MM.1S (cell line): ENCODE results near the gene UBAC1.

Experiments used
- DNase-seq: peaks from one replicate; pipeline ENCODE4 v3.0.0-alpha.2; 2015
- H2AFZ ChIP-seq: fragments of 300-600 bp; sonication (generic); 2 replicates; pipeline ENCODE4 v1.6.0; 2016; ENCODE audit warnings: antibody characterized with exemption, low read length
- H3F3A ChIP-seq: fragments of 300-600 bp; sonication (generic); 2 replicates; pipeline ENCODE4 v1.6.1; 2016; ENCODE audit warnings: mild to moderate bottlenecking, antibody characterized with exemption, low read length, moderate library complexity, mixed read lengths; ENCODE audit not compliant: insufficient read depth
- H3K27ac ChIP-seq: fragments of 300-600 bp; sonication (generic); 2 replicates; pipeline ENCODE4 v1.5.1; 2016; ENCODE audit warnings: mild to moderate bottlenecking, low read length
- H3K27me3 ChIP-seq: fragments of 300-600 bp; sonication (generic); replicated peaks from 2 replicates; pipeline ENCODE4 v1.6.0; 2016; ENCODE audit warnings: low read length; ENCODE audit not compliant: insufficient read depth
- H3K36me3 ChIP-seq: fragments of 300-600 bp; sonication (generic); replicated peaks from 2 replicates; pipeline ENCODE4 v1.6.1; 2016; ENCODE audit warnings: mild to moderate bottlenecking, low read length, mixed read lengths; ENCODE audit not compliant: insufficient read depth
- H3K4me1 ChIP-seq: fragments of 300-600 bp; sonication (generic); 2 replicates; pipeline ENCODE4 v1.6.1; 2016; ENCODE audit warnings: low read length, mixed read lengths
- H3K4me2 ChIP-seq: fragments of 300-600 bp; sonication (generic); 2 replicates; pipeline ENCODE4 v1.6.0; 2016; ENCODE audit warnings: low read depth, low read length
- H3K4me3 ChIP-seq: fragments of 300-600 bp; sonication (generic); 2 replicates; pipeline ENCODE4 v1.5.1; 2016; ENCODE audit warnings: low read length, mixed read lengths
- H3K79me2 ChIP-seq: fragments of 300-600 bp; sonication (generic); 2 replicates; pipeline ENCODE4 v1.6.1; 2016; ENCODE audit warnings: mixed run types, low read length, mixed read lengths
- H3K9ac ChIP-seq: fragments of 300-600 bp; sonication (generic); 2 replicates; pipeline ENCODE4 v1.6.1; 2016; ENCODE audit warnings: low read length, mixed read lengths
- H3K9me2 ChIP-seq: fragments of 300-600 bp; sonication (generic); replicated peaks from 2 replicates; pipeline ENCODE4 v1.6.1; 2016; ENCODE audit warnings: mild to moderate bottlenecking, low read length, mixed read lengths; ENCODE audit not compliant: insufficient read depth
- H3K9me3 ChIP-seq: fragments of 300-600 bp; sonication (generic); replicated peaks from 2 replicates; pipeline ENCODE4 v1.6.1; 2016; ENCODE audit warnings: mild to moderate bottlenecking, low read length, mixed read lengths; ENCODE audit not compliant: insufficient read depth
- H4K20me1 ChIP-seq: fragments of 300-600 bp; sonication (generic); 2 replicates; pipeline ENCODE4 v1.6.1; 2016; ENCODE audit warnings: mild to moderate bottlenecking, low read length, moderate library complexity, mixed read lengths; ENCODE audit not compliant: insufficient read depth
- EZH2 ChIP-seq: fragments of 300-600 bp; sonication (generic); optimal IDR thresholded peaks from 2 replicates; pipeline ENCODE3; 2017; ENCODE audit warnings: low read depth, mild to moderate bottlenecking, antibody characterized with exemption, low read length, mixed read lengths
- EZH2phosphoT487 ChIP-seq: fragments of 300-600 bp; sonication (generic); IDR thresholded peaks from 2 replicates; pipeline ENCODE4 v1.6.1; 2018; ENCODE audit warnings: antibody characterized with exemption, low read length
- TF ChIP-seq, protein P1 (sequence below): fragments of 300-600 bp; sonication (generic); IDR thresholded peaks from 2 replicates; pipeline ENCODE4 v1.5.1; 2016; ENCODE audit warnings: antibody characterized with exemption, low read length, mixed read lengths

The UBAC1 gene

DNA sequence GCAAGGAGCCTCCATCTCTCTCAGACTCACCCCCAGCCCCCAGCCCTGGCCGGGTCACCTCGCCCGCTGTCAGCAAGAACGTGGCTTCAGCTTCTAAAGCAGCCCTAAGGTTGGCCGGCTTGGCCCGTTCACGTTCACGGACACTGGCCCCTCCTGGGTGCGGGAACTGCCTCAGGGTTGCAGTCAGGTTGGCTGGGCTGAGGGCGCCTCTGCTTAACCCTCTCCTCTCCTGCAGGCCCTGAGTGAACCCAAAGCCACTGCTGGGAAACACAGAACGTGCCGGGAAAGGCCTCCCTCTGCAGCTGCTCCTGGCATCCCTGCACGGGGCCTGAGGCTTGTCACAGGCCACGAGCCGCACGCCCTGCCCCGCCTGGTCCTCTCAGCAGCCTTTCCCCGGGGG is 40.1 kb upstream of the UBAC1 start:
- no peak for DNase-seq
- no peaks in the 10 kb centered on the region for H3F3A ChIP-seq
- peaks cover 91% of the 10 kb centered on the region for H3K27me3 ChIP-seq
- H3K4me3 ChIP-seq: no peak overlapping the region
- H3K9ac ChIP-seq: no peak overlapping the region
- TF ChIP-seq EZH2phosphoT487 (no peak), EZH2 (no peak)
- TF ChIP-seq, protein P1, sequence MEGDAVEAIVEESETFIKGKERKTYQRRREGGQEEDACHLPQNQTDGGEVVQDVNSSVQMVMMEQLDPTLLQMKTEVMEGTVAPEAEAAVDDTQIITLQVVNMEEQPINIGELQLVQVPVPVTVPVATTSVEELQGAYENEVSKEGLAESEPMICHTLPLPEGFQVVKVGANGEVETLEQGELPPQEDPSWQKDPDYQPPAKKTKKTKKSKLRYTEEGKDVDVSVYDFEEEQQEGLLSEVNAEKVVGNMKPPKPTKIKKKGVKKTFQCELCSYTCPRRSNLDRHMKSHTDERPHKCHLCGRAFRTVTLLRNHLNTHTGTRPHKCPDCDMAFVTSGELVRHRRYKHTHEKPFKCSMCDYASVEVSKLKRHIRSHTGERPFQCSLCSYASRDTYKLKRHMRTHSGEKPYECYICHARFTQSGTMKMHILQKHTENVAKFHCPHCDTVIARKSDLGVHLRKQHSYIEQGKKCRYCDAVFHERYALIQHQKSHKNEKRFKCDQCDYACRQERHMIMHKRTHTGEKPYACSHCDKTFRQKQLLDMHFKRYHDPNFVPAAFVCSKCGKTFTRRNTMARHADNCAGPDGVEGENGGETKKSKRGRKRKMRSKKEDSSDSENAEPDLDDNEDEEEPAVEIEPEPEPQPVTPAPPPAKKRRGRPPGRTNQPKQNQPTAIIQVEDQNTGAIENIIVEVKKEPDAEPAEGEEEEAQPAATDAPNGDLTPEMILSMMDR: no peak
- no peaks in the 10 kb centered on the region for H3K79me2 ChIP-seq
- no peak overlapping the region for H3K27ac ChIP-seq
- no peaks in the 10 kb centered on the region for H3K36me3 ChIP-seq
- H3K4me2 ChIP-seq: no peak overlapping the region
- H3K9me2 ChIP-seq: no peaks in the 10 kb centered on the region
- H4K20me1 ChIP-seq: no peaks in the 10 kb centered on the region
- H2AFZ ChIP-seq: no peak overlapping the region
- no peaks in the 10 kb centered on the region for H3K9me3 ChIP-seq
- H3K4me1 ChIP-seq: no peaks in the 10 kb centered on the region

DNA sequence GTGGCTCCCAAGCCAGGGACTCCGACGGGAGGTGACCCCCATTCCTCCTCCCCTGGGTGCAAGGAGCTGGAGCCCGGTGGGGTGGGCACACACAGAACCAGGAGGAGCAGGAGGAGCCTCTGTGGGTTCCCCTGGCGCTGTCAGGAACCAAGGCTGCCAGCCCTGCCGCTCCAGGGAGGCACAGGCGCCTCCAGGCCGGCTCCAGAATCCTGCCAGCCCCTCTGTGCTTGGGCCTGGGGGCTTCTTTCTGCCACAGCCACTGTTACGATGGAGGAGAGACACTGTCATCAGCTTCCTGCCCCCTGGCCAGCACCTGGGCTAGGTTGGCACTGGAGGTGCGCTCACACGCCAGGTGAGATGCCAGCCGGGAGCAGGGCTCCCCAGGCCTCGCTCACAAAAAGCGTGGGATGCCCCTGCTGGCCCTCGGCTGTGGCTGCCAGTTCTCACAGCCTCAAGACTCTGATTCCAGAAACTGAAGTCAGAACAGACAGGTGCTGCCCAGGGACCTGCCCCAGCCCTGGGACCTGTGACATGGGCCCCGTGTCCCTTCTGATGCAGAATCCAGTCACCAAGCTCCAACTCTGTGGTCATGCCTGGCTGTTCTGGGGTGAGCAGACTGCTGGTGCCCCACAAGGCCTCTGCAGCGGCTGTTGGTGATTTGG is 37.4 kb upstream of the UBAC1 start:
- Histone ChIP-seq H3K36me3 (no peaks in the 10 kb centered on the region), H3K9me3 (no peaks in the 10 kb centered on the region), H3K27me3 (peaks cover 94% of the 10 kb centered on the region), H3K4me3 (no peak overlapping the region), H3K27ac (no peak overlapping the region), H3K4me1 (no peaks in the 10 kb centered on the region), H3K4me2 (no peak overlapping the region), H3K9ac (no peak overlapping the region), H2AFZ (no peak overlapping the region), H3K79me2 (no peaks in the 10 kb centered on the region), H3K9me2 (no peaks in the 10 kb centered on the region), H3F3A (no peaks in the 10 kb centered on the region), H4K20me1 (no peaks in the 10 kb centered on the region)
- DNase-seq: no peak
- TF ChIP-seq, protein P1: no peak

DNA sequence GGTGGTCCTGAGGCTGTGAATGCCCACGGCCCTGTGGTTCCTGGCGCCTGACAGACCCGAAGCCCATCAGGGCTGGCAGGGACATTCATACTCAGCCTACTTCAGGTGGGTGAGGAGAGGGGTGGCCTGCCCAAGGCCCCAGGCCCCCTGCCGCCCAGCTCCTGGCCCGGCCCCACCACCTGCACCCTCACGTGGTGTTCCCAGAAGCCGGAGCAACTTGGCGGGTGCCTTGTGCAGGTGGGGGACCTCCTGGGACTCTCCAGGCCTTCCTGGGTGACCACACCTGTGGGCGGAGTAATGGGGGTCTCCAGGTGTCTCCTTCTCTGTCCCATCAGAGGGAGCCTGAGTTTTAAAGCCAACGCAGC is 36.8 kb upstream of the UBAC1 start:
- Histone ChIP-seq H3F3A (no peaks in the 10 kb centered on the region), H3K9me2 (no peaks in the 10 kb centered on the region), H3K4me3 (no peak overlapping the region), H3K79me2 (no peaks in the 10 kb centered on the region), H3K27ac (no peak overlapping the region), H3K9ac (no peak overlapping the region), H2AFZ (no peak overlapping the region), H3K4me2 (no peak overlapping the region), H4K20me1 (no peaks in the 10 kb centered on the region), H3K36me3 (no peaks in the 10 kb centered on the region), H3K9me3 (no peaks in the 10 kb centered on the region), H3K27me3 (peaks cover 94% of the 10 kb centered on the region), H3K4me1 (no peaks in the 10 kb centered on the region)
- no peak for DNase-seq
- TF ChIP-seq EZH2 (no peak), EZH2phosphoT487 (no peak)
- TF ChIP-seq, protein P1: no peak
